Activated CD8-positive, alpha-beta T cell treated with anti-CD3 and anti-CD28 coated beads for 36 hours (primary cell): Measurements from ENCODE around the gene DNAH1. TPM values are rescaled to one million over a fixed set of nuclear protein-coding genes. Genes with fewer than 3 reads are reported as not detected.

Experiments used
- ATAC-seq: fragments of 200-7000 bp; cut with Tn5 transposase; one replicate; pipeline ENCODE4 v1.10.0; 2021; ENCODE audit warnings: mild to moderate bottlenecking, moderate library complexity
- CTCF ChIA-PET: fragments of 350-600 bp; sonication (Branson Sonifier 250); formaldehyde crosslinking; loops from one replicate; lab custom pipeline; 2021; ENCODE audit warnings: antibody characterized with exemption; lab: Charles Lee
- POLR2A ChIA-PET: fragments of 350-600 bp; sonication (Branson Sonifier 250); formaldehyde crosslinking; loops from one replicate; lab custom pipeline; 2021; ENCODE audit warnings: antibody characterized with exemption; lab: Charles Lee
- DNase-seq: peaks from one replicate; pipeline ENCODE4 v3.0.0-alpha.2; 2020
- H3K27ac Mint-ChIP-seq: one replicate; pipeline ENCODE4 v1.8.0; 2021; ENCODE audit warnings: mild to moderate bottlenecking, mixed read lengths
- H3K27me3 Mint-ChIP-seq: one replicate; pipeline ENCODE4 v1.8.0; 2021; ENCODE audit warnings: mixed read lengths
- H3K36me3 Mint-ChIP-seq: one replicate; pipeline ENCODE4 v1.8.0; 2021; ENCODE audit warnings: low read depth, mixed read lengths
- H3K4me1 Mint-ChIP-seq: one replicate; pipeline ENCODE4 v1.8.0; 2021; ENCODE audit warnings: low read depth, mixed read lengths
- H3K4me3 Mint-ChIP-seq: one replicate; pipeline ENCODE4 v1.8.0; 2021; ENCODE audit warnings: mild to moderate bottlenecking, moderate library complexity, mixed read lengths
- H3K9me3 Mint-ChIP-seq: one replicate; pipeline ENCODE4 v1.8.0; 2021; ENCODE audit warnings: mixed read lengths
- intact Hi-C: fragments of 100-400 bp; cut with micrococcal nuclease; formaldehyde crosslinking; loops from one replicate; pipeline ENCODE4 v1.10.0; 2022
- total RNA-seq, 2 experiments: library from RNA; stranded (reverse); gene quantifications; one replicate each; pipeline ENCODE4 v1.2.3, GENCODE V29; 2021
- TF ChIP-seq, protein P1 (sequence below): fragments of 200-600 bp; IDR thresholded peaks from one replicate; pipeline ENCODE4 v1.8.0; 2022; ENCODE audit warnings: antibody characterized with exemption, mild to moderate bottlenecking

The DNAH1 gene
- total RNA-seq, 2 experiments from 2014 or later = 9.2 to 10.2 TPM

DNA sequence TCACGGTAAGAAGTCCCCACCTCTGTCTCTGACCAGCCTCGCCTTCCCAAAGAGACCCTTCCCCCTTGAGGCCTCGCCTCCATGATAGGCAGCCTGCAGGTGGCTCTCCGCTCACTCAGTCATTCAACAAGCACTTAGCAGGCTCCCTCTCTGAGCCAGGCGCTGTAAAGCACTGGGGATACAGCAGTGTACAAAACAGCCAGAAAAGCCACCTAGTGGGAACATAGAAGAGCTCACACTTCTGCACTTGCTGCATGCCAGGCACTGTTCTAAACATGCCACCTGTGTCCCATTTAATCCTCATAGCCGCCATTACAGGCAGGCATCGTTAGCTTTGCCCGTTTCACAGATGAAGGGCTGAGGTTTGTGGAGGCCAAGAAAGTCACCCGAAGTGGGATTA is 72.8 kb downstream of the DNAH1 start:
- intact Hi-C loops = no loop called here
- TF ChIP-seq, protein P1, sequence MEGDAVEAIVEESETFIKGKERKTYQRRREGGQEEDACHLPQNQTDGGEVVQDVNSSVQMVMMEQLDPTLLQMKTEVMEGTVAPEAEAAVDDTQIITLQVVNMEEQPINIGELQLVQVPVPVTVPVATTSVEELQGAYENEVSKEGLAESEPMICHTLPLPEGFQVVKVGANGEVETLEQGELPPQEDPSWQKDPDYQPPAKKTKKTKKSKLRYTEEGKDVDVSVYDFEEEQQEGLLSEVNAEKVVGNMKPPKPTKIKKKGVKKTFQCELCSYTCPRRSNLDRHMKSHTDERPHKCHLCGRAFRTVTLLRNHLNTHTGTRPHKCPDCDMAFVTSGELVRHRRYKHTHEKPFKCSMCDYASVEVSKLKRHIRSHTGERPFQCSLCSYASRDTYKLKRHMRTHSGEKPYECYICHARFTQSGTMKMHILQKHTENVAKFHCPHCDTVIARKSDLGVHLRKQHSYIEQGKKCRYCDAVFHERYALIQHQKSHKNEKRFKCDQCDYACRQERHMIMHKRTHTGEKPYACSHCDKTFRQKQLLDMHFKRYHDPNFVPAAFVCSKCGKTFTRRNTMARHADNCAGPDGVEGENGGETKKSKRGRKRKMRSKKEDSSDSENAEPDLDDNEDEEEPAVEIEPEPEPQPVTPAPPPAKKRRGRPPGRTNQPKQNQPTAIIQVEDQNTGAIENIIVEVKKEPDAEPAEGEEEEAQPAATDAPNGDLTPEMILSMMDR = no peak
- no peak for DNase-seq
- H3K27ac Mint-ChIP-seq = no peak overlapping the region
- H3K36me3 Mint-ChIP-seq = peaks cover 7% of the 10 kb centered on the region
- ChIA-PET POLR2A (interaction anchor here (0.7 kb wide), 2 partner anchors 19 to 27 kb away, joined by 4 read pairs; no protein-coding TSS in a partner anchor), CTCF (interaction anchor here (1.0 to 1.2 kb wide), 2 partner anchors 23 to 58 kb away, joined by 3 read pairs; no protein-coding TSS in a partner anchor)
- H3K4me3 Mint-ChIP-seq = no peak overlapping the region
- no peaks in the 10 kb centered on the region for H3K27me3 Mint-ChIP-seq
- no peak for ATAC-seq
- no peaks in the 10 kb centered on the region for H3K4me1 Mint-ChIP-seq
- H3K9me3 Mint-ChIP-seq = no peaks in the 10 kb centered on the region

- TF ChIP-seq, protein P1 = no peak
- Mint-ChIP-seq H3K4me3 (no peak overlapping the region), H3K9me3 (no peaks in the 10 kb centered on the region), H3K27me3 (no peaks in the 10 kb centered on the region), H3K36me3 (peaks cover 7% of the 10 kb centered on the region), H3K4me1 (no peaks in the 10 kb centered on the region), H3K27ac (no peak overlapping the region)
- CTCF ChIA-PET = no interaction called here
- intact Hi-C loops = no loop called here
- DNase-seq = no peak
- no peak for ATAC-seq
- POLR2A ChIA-PET = no interaction called here
Observed at GRCh38 chr3:52391096-52391495, 75.0 kb downstream of the DNAH1 start.

DNA sequence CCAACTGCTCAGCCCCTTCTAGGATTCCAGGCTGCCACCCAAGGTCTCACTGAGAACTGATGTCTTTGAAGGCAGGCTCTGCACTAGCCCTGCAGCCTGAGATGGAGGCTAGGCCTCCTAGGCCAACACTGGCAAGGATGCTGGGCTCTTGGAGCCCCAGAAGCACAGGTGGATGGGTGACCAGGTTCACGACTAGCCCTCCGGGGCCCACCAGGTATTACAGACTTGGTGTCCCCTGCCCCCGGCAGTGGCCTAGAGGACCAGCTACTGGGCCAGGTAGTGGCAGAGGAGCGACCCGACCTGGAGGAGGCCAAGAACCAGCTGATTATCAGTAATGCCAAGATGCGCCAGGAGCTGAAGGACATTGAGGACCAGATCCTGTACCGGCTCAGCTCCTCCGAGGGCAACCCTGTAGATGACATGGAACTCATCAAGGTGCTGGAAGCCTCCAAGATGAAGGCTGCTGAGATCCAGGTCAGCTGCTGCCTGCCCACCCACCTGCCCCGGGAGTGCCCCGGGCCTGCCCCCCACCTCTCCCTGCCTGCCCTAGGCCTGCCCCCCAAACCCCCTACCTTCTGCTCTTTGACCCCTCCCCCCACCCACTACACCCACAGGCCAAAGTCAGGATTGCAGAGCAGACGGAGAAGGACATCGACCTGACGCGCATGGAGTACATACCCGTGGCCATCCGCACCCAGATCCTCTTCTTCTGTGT is 76.3 kb downstream of the DNAH1 start:
- CTCF ChIA-PET = no interaction called here
- DNase-seq = no peak
- Mint-ChIP-seq H3K27ac (no peak overlapping the region), H3K9me3 (no peaks in the 10 kb centered on the region), H3K4me1 (no peaks in the 10 kb centered on the region), H3K27me3 (no peaks in the 10 kb centered on the region), H3K4me3 (no peak overlapping the region), H3K36me3 (peaks cover 7% of the 10 kb centered on the region)
- TF ChIP-seq, protein P1 = no peak
- intact Hi-C loops = no loop called here
- no peak for ATAC-seq
- POLR2A ChIA-PET = interaction anchor here (0.7 kb wide), 1 partner anchor 15 kb away, joined by 3 read pairs; no protein-coding TSS in a partner anchor

DNA sequence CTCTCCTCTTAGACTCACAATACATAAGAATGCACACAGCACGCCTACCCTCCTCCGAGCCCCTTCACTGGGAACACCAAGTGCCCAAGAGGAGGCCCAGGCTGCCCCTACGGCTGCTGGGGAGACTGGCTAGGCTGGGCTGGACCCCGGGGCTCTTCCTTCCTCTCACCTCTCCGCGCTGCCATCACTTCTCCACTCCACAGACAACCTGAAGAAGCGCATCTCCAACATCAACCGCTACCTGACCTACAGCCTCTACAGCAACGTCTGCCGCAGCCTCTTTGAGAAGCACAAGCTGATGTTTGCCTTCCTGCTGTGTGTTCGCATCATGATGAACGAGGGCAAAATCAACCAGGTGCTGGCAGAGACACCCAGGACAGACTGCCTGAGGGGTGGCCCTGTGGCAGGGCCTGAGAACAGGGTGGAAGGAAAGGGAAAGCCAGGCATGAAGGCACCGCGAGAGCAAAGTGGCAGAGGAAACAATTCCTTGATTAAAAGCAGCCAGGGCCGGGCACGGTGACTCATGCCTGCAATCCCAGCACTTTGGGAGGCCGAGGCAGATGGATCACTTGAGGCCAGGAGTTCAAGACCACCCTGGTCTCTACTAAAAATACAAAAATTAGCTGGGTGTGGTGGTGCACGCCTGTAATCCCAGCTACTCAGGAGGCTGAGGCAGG is 77.2 kb downstream of the DNAH1 start:
- intact Hi-C loops = no loop called here
- H3K4me1 Mint-ChIP-seq = no peaks in the 10 kb centered on the region
- peaks cover 7% of the 10 kb centered on the region for H3K36me3 Mint-ChIP-seq
- CTCF ChIA-PET = no interaction called here
- H3K9me3 Mint-ChIP-seq = no peaks in the 10 kb centered on the region
- POLR2A ChIA-PET = no interaction called here
- no peak overlapping the region for H3K4me3 Mint-ChIP-seq
- ATAC-seq (no peak), DNase-seq (no peak)
- no peak overlapping the region for H3K27ac Mint-ChIP-seq
- H3K27me3 Mint-ChIP-seq = no peaks in the 10 kb centered on the region
- TF ChIP-seq, protein P1 = no peak
